Heart right ventricle (tissue), 16 donors: ENCODE measurements around the gene AP2A1. TPM values are rescaled to one million over a fixed set of nuclear protein-coding genes. Genes with fewer than 3 reads are reported as not detected.
A peak's percentile ranks its signal among the peaks of the same experiment; 100 is the strongest.

ENCODE experiments used
- ATAC-seq, 8 donors: fragments of 200-7000 bp; cut with Tn5 transposase; one replicate each; pipeline ENCODE4 v1.9.1; 2020; ENCODE audit warnings: mild to moderate bottlenecking in 8 of 8, moderate library complexity in 8 of 8, moderate number of reproducible peaks in 1 of 8
- DNase-seq, 2 donors: peaks; one replicate each; pipeline ENCODE4 v3.0.0-alpha.2; 2020
- H3K27ac ChIP-seq, 10 donors: fragments of 200-600 bp; sonication (generic) in 2 of 10; one replicate each; pipeline versions ENCODE4 v1.5.0 to v1.8.0; 2020 to 2022; ENCODE audit warnings: mild to moderate bottlenecking in 3 of 10
- H3K27me3 ChIP-seq, 7 donors: fragments of 200-600 bp; one replicate each; pipeline ENCODE4 v1.8.0; 2021 to 2022; ENCODE audit warnings: mild to moderate bottlenecking in 2 of 7
- H3K36me3 ChIP-seq, 9 donors: fragments of 200-600 bp; sonication (generic) in 1 of 9; one replicate each; pipeline versions ENCODE4 v1.5.0 to v1.8.0; 2020 to 2022; ENCODE audit warnings: mild to moderate bottlenecking in 2 of 9
- H3K4me1 ChIP-seq, 9 donors: fragments of 200-600 bp; sonication (generic) in 1 of 9; one replicate each; pipeline versions ENCODE4 v1.5.0 to v1.8.0; 2020 to 2022; ENCODE audit warnings: mild to moderate bottlenecking in 4 of 9
- H3K4me3 ChIP-seq, 10 donors: fragments of 200-600 bp; sonication (generic) in 2 of 10; one replicate each; pipeline versions ENCODE4 v1.5.0 to v1.8.0; 2020 to 2022; ENCODE audit warnings: mild to moderate bottlenecking in 7 of 10, moderate library complexity in 2 of 10
- H3K9me3 ChIP-seq, 11 donors: fragments of 200-600 bp in 10 of 11; sonication (generic) in 2 of 11; one replicate each; pipeline versions ENCODE4 v1.5.0 to v1.8.0; 2013 to 2022; ENCODE audit warnings: mild to moderate bottlenecking in 2 of 11, control low read depth in 1 of 11, moderate library complexity in 1 of 11
- WGBS, 2 donors: extraction: QIAGEN DNeasy Blood & Tissue Kit; methylation state at CpG; one replicate each; pipeline ENCODE4 v1.1.7; 2013; ENCODE audit warnings: inconsistent platforms in 1 of 2; 5-methylcytosine and 5-hydroxymethylcytosine counted together
- intact Hi-C, 10 donors: fragments of 100-400 bp; cut with DNase I; formaldehyde crosslinking; loops; one replicate each; pipeline versions ENCODE4 v1.11.1 to v1.14.2; 2022
- polyA plus RNA-seq, 2 donors: library from polyadenylated mRNA; stranded (reverse); fragments of 200-250 nt; gene quantifications; one replicate each; pipeline ENCODE4 v1.2.3, GENCODE V29; 2013
- total RNA-seq, 10 donors: library from RNA; stranded (reverse); fragmentation: NEBNext Ultra II Directional in 3 of 10; extraction: Animal tissue kit (Norgen Biotek cat#: 25700) in 3 of 10; gene quantifications; one replicate each; pipeline versions ENCODE4 v1.2.1 to v1.2.4, GENCODE V29; 2021 to 2023
- TF ChIP-seq, protein P1 (sequence below), 9 donors: fragments of 200-600 bp; sonication (generic) in 2 of 9; IDR thresholded peaks; one replicate each; pipeline versions ENCODE4 v1.5.0 to v1.8.0; 2021 to 2022; ENCODE audit warnings: antibody characterized with exemption in 9 of 9, mild to moderate bottlenecking in 5 of 9, moderate library complexity in 1 of 9
- donor health status: Arrhythmogenic right ventricular cardiomyopathy.
- donor health status: ischemic (EF 13 %, LVEDD 7.1; RV severe dilation, severe dysfunction).
- donor health status: healthy with polysubstance abuse.
- donor health status: DM: no; HTN: yes; CAD: no.
- donor health status: DM: no; HTN: no; CAD: no.
- donor health status: ischemic (EF 25% LVEDD 6.9; RV normal size, moderate dysfunction).
- donor health status: ischemic (EF 25% LVEDD 5.7; RV mildly dilated, moderate dysfunction).
- donor health status: healthy.
- donor health status: DM: yes; HTN: yes; CAD: no.
- donor health status: Ischemic cardiomyopathy.
- donor health status: ischemic (EF 35%, LVEDD 5.7; RV mildly dilated, moderate dysfunction).
- donor health status: nonischemic (EF 11% LVEDD 7.7; RV severe dilation, severe dysfunction).
- donor health status: DM: yes; HTN: yes; CAD: no.
- donor health status: PGD.
- donor health status: ischemic (EF 29% LVEDD 5.4; RV normal size, mild dysfunction).
- donor health status: nonischemic (EF 23%, LVEDD 6.1; RV moderate dilation, normal function).

AP2A1 gene
- total and polyA plus RNA-seq, 12 donors, result 36.1 to 108 (median 62.6) TPM

DNA sequence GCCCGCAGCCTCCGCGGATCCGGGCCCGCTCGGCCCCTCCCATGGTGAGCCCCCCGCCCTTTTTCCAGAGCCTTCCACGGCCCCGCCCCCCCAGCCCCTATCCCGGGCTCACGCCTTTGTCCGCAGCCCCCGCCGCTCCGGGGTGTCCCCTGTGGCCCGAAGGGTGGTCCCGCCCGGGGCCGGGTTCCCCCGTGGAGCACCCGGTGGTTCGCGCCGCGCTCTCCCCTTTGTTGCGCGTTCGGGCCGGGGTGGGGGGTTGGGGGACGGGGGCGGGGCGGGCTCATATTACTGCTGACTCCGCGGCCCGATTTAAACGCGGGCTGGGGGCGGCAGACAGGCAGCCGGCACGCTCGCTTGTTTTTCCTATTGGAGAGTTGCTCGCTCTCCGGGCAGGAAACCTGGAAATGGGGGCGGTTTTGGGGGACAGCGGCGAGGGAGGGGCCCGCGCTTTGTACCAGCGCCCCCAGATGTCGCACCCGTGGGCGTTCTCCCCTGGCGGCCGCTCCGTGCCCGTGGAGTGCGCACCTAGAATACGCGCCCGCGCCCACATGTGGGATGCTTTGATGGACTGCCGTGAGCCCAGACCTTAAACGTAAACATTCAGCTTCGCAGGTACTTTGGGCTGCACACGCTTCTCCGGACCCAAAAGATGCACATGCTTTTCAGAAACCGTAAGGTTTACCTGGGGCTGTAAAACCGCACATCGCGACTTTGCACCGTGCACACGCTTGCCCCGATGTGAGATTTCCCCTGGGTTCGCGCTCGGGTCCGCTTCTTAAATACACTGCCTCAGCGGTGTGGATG, 84.9 kb downstream of the AP2A1 start:
- no peak for ATAC-seq
- 1 to 2% methylated on average over 66 to 78 of the region's 78 CpGs for WGBS, 2 donors
- H3K27ac ChIP-seq, result peak overlapping the region; percentile 96 to 100 (median 99)
- peaks cover 0 to 26% (median 8%) of the 10 kb centered on the region in 9 donors for H3K36me3 ChIP-seq
- H3K4me1 ChIP-seq, result peaks cover 9 to 49% (median 29%) of the 10 kb centered on the region in 9 donors
- TF ChIP-seq, protein P1, sequence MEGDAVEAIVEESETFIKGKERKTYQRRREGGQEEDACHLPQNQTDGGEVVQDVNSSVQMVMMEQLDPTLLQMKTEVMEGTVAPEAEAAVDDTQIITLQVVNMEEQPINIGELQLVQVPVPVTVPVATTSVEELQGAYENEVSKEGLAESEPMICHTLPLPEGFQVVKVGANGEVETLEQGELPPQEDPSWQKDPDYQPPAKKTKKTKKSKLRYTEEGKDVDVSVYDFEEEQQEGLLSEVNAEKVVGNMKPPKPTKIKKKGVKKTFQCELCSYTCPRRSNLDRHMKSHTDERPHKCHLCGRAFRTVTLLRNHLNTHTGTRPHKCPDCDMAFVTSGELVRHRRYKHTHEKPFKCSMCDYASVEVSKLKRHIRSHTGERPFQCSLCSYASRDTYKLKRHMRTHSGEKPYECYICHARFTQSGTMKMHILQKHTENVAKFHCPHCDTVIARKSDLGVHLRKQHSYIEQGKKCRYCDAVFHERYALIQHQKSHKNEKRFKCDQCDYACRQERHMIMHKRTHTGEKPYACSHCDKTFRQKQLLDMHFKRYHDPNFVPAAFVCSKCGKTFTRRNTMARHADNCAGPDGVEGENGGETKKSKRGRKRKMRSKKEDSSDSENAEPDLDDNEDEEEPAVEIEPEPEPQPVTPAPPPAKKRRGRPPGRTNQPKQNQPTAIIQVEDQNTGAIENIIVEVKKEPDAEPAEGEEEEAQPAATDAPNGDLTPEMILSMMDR (IDR thresholded peaks at IDR 0.05), result peak in 1 of 9 donors; percentile 7
- peak; percentile 45 to 46 for DNase-seq
- no peaks in the 10 kb centered on the region for H3K27me3 ChIP-seq
- intact Hi-C loops, result loop anchor here in 6 of 10 donors (2.0 to 5.0 kb wide), 5 partner anchors 25 to 39 kb away; partner anchors contain the start of genes FUZ (in 3 of the 6), MED25 (in 2 of the 6), AKT1S1 (in 1 of the 6) and TBC1D17 (in 1 of the 6)
- H3K9me3 ChIP-seq, result peaks cover 0 to 10% (median 0%) of the 10 kb centered on the region in 11 donors
- H3K4me3 ChIP-seq, result peak overlapping the region; percentile 71 to 100 (median 86)

- 76 to 77% methylated on average over 14 of the region's 14 CpGs for WGBS, 2 donors
- H3K36me3 ChIP-seq, result peaks cover 0 to 36% (median 14%) of the 10 kb centered on the region in 9 donors
- H3K4me3 ChIP-seq, result peak overlapping the region in 6 of 10 donors; percentile 74 to 100 (median 84)
- H3K4me1 ChIP-seq, result peaks cover 9 to 49% (median 29%) of the 10 kb centered on the region in 9 donors
- no peak for DNase-seq
- H3K9me3 ChIP-seq, result peaks cover 0 to 10% (median 0%) of the 10 kb centered on the region in 11 donors
- H3K27ac ChIP-seq, result no peak overlapping the region
- ATAC-seq, result no peak
- intact Hi-C loops, result loop anchor here in 4 of 10 donors (5.0 kb wide), 2 partner anchors 35 to 40 kb away; partner anchors contain the start of genes FUZ (in 3 of the 4) and MED25 (in 1 of the 4)
- no peaks in the 10 kb centered on the region for H3K27me3 ChIP-seq
- TF ChIP-seq, protein P1 (IDR thresholded peaks at IDR 0.05), result no peak
These were observed 85.9 kb downstream of the AP2A1 start for GRCh38 chr19:49852631-49853126.

DNA sequence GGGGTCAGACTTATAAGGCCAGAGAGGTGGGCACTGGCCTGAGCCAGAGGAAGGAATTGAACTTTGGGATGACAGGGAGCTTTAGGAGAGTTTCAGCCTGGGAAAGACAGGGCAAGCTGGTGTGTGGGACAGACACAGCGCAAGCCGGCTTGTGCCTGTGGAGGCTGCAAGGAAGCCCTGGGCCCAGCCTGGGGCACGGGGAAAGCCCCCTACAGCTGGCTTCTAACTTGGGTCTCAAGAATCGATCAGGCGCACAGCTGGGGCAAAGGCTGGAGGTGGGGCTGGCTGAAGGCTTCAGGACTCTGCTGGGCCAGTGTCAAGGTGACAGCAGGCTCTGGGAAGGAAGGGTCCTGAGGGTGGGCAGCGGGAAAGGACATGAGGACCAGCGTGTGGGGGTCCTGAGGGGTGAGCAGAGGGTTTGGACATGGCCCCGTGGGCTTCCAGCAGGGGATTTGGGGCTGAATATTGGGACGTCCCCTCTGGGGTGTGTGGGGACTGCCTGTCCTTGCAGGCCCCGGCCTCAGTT, 87.1 kb downstream of the AP2A1 start:
- Histone ChIP-seq H3K27me3 (no peaks in the 10 kb centered on the region), H3K9me3 (peaks cover 0 to 8% (median 0%) of the 10 kb centered on the region in 11 donors), H3K4me3 (no peak overlapping the region), H3K27ac (no peak overlapping the region), H3K36me3 (peaks cover 0 to 48% (median 21%) of the 10 kb centered on the region in 9 donors), H3K4me1 (peaks cover 9 to 40% (median 29%) of the 10 kb centered on the region in 9 donors)
- intact Hi-C loops, result loop anchor here in 4 of 10 donors (5.0 kb wide), 2 partner anchors 37 to 42 kb away; partner anchors contain the start of genes FUZ (in 3 of the 4) and MED25 (in 1 of the 4)
- TF ChIP-seq, protein P1 (IDR thresholded peaks at IDR 0.05), result no peak
- no peak for DNase-seq
- WGBS, 2 donors, result 88 to 89% methylated on average over 10 of the region's 10 CpGs
- ATAC-seq, result no peak
